Activated naive CD4-positive, alpha-beta T cell (primary cell): Measurements from ENCODE around the gene FOXP1.

Source experiments
- DNase-seq, 4 experiments: peaks; one replicate each; lab custom pipeline; 2025; lab: John Stamatoyannopoulos, UW

FOXP1 gene

GRCh38 chr3:71208211-71209095, 375.1 kb downstream of the FOXP1 start:
- DNase-seq, result no peak

DNA sequence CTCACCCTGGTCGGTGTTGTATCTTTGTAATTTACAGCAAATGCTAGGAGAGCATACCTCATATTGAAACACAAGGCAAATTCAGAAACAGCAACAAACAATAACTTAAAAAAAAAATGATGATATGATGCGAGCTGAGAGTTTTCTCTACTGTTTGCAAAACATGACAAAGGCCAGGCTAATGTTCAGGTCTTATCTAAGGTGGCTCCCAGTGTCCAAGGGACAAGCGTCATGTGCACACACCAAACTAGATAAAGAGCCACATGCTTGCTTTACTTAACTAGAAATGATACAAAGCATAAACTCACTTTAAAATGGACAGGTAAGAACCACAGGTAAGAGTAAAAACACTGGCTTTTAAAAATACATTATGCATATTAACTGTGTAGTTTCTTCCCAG, 375.9 kb downstream of the FOXP1 start:
- DNase-seq, result no peak

GRCh38 chr3:71206305-71207165, 377.0 kb downstream of the FOXP1 start:
- DNase-seq, result no peak

DNA sequence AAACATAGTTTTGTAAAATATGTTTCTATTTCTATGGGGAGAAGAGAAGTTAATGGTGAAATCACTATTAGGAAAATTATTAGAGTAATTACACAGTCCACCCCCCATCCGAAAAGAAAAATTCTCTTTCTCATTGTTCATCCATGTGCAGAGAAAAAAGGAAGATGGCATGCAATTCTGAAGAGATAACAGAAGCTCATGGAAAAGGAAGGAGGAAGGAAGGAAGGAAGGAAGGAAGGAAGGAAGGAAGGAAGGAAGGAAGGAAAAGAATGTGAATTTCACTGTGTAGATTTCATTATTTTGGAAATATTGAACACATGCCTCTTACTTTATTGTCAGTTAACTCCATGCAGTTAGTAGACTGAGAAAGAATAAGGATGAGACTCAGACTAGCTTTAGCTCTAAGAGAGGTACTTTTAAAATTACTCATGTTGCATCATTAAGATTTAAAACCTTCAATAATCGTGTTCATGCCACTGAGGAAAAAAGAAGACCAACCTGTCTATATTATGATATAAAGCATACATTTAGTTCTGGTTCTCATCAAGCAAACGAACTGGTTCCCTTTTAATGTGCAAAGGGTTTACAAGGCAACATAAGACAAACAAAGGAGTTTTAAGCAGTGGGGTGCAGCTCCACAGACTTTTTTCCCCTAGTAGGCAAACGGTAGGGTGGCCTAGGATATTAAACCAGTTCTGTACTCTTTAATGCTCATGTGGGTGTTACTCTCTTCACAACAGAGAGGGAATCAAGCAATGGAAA, 379.6 kb downstream of the FOXP1 start:
- no peak for DNase-seq

GRCh38 chr3:71202848-71203533, 380.5 kb downstream of the FOXP1 start:
- no peak for DNase-seq

DNA sequence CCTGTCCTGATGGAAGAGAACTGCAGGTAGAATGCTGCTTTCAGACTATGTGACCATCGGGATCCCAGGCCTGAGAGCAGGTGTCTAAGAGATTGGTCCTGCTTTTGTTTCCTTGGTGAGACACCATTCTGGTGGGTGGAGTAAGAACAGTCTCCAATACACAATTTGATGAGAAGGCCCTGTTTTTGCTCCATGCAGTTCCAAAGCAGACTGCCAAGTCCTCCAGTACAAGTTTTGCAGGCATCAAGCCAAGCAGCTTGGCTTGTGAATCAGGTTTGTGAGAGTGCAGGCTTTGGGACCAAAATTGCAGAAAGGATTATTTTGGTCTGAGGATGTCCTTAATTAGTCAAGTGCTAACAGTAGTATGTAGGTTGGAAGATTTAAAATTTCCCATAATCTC, 381.6 kb downstream of the FOXP1 start:
- DNase-seq, result no peak

GRCh38 chr3:71197841-71198565, 385.5 kb downstream of the FOXP1 start:
- DNase-seq, result no peak

- DNase-seq, result no peak
Measured at GRCh38 chr3:71195492-71195891, 388.0 kb downstream of the FOXP1 start.

- no peak for DNase-seq
Measured at GRCh38 chr3:71194785-71195184, 388.7 kb downstream of the FOXP1 start.

- no peak for DNase-seq
Measured at GRCh38 chr3:71191031-71191482, 392.5 kb downstream of the FOXP1 start.

DNA sequence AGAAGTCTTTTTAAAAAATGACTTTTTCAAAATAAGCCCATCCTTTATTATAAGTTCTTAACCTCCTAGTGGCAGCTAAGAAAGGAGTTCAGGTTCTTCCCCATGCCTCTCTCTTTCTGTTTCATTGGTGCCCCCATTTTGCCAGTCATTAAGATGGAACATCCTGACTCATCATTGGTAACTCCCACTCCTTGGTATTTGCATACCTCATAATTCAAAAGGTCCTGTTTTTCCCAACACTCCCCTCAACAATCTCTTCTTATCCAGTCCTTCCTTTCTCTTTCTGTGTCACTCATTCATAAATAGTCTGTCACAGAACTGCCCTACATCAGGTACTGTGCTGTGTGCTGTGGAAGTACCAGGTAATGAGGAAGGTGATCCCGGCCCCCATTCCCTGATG, 394.0 kb downstream of the FOXP1 start:
- no peak for DNase-seq

DNA sequence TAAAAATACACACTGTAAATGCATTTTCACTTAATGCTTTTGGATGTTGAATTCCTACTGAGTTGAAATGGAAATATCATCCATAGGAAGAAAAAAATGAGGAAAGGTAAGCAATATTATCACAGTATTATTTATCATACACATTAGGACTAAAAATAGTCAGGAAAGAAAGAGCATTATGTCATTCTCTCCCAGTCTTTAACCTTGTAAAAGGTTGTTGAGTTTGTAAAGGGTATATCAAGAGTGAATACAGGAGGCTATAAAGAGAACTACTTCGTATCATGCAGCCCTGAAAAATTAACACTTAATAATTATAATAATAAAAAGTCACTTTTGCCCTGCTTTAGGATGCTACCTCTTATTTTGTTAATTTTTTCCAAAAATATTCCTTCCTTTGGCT, 395.8 kb downstream of the FOXP1 start:
- DNase-seq, result no peak

GRCh38 chr3:71186801-71187200, 396.7 kb downstream of the FOXP1 start:
- no peak for DNase-seq

GRCh38 chr3:71185733-71186455, 397.6 kb downstream of the FOXP1 start:
- DNase-seq, result no peak

- no peak for DNase-seq
Measured at GRCh38 chr3:71184252-71184651, 399.3 kb downstream of the FOXP1 start.

DNA sequence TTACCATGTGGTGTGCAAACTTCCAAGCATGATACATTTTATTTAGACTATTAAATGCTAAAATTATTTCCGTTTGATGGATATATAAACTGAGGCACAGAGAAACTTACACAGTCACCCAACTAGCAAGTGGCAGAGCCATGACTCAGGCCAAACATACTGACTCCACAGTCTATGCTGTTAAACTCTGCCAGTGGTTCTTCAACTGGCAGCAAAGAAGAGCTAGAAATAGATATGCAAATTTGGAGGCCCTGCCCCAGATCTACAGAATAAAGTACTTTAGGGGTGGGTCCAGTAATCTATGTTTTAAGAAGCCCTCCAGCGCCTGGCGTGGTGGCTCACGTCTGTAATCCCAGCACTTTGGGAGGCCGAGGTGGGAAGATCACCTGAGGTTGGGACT, 400.0 kb downstream of the FOXP1 start:
- no peak for DNase-seq

DNA sequence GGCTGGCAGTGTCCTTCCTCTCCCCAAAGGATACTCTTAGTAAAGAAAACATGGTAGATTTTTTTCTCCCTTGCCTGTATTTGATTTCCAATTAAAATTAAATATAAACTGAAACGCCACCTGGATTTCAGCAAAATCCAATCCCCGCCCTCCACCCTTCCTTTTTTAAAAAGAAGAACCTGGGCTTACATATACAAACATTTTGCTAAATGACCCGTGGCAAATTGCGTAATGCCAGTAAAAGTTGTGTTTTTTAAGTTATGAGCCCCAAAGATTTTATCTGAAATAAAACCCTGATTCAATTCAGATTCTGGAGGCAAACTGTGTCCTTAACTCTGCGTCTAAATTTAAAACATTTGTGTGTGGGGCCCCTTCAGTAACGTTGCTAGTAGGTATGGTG, 403.0 kb downstream of the FOXP1 start:
- DNase-seq, result no peak

DNA sequence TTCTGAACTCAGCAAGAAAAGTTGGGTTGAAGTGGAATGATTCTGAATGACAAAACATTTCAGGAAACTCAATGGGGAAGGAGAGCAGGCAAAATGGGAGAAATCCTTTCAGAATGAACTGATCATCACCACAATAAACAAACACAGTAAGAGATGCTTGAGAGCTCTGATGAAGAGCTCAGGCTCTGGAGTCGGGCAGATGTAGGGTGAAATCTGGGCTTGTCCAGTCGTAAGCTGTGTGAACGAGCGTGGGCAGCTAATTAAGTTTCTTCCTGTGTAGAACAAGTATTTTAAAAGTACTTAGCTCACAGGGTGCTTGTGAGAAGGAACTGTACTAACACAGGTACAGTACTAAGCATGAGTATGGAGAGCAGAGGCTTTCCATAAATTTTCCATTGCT, 406.2 kb downstream of the FOXP1 start:
- no peak for DNase-seq

- no peak for DNase-seq
Measured at GRCh38 chr3:71176366-71176765, 407.2 kb downstream of the FOXP1 start.

DNA sequence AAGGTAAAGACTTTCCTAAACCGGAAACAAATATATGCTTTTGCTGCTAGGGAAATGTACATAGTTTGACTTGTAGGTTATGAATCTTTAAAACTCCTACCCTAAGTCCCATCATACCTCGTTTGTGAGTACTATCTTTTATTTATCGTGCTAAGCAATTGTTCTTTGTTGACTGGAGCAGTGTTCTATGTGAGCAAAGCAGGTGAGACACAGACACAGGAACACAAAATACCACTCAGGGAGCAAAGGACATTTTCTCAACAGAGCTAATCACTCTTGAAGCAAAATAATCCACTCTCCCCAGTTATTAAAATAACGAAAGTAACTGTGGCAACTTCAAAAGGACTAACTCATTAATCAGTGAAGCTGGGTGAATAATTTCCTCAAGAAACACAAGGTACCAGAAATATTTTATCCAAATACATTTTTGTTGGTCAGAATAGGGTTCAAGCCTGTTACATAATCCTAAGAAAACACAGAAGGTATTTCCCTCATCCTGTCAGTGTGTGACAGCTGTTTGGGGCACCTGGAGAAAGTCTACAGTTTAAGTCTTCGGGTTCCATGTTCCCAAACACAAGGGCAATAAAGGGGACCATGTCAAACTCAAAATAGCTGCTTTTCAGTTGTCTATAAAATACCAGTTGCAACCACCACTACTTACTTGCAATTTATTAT, 407.7 kb downstream of the FOXP1 start:
- no peak for DNase-seq
